Measurements from ENCODE around the gene C1QTNF12. TPM values are rescaled to one million over a fixed set of nuclear protein-coding genes. Genes with fewer than 3 reads are reported as not detected.

The C1QTNF12 gene
- total and polyA plus RNA-seq, 2 experiments from 2014 or later = 4.1 to 4.2 TPM

DNA sequence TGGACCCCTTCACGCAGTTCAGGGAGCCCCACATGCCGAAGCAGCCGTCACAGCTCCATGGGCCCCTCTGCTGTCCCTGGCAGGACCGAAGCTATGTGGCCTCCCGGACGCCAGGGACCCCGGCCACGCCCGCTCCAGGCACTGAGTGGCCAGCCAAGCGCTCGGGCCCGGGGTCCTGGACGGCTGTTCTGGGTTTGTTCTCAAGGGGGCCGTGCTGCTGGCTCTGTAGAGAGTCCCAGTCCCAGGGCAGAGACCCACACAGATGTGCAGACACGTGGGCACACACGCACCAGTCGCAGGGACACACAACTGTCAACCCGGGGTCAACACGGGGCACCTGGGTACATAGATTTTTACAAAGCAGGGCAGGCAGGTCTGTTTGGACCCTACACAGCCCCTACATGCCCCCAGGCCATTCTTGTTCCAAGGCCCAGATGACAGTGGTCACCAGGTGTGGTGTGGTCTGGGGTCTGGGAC is 7.8 kb downstream of the C1QTNF12 start (continued):
- TF ChIP-seq, protein P1, sequence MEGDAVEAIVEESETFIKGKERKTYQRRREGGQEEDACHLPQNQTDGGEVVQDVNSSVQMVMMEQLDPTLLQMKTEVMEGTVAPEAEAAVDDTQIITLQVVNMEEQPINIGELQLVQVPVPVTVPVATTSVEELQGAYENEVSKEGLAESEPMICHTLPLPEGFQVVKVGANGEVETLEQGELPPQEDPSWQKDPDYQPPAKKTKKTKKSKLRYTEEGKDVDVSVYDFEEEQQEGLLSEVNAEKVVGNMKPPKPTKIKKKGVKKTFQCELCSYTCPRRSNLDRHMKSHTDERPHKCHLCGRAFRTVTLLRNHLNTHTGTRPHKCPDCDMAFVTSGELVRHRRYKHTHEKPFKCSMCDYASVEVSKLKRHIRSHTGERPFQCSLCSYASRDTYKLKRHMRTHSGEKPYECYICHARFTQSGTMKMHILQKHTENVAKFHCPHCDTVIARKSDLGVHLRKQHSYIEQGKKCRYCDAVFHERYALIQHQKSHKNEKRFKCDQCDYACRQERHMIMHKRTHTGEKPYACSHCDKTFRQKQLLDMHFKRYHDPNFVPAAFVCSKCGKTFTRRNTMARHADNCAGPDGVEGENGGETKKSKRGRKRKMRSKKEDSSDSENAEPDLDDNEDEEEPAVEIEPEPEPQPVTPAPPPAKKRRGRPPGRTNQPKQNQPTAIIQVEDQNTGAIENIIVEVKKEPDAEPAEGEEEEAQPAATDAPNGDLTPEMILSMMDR (conservative IDR thresholded peaks at IDR 0.05; ENCODE audit: low read depth in 2 of 2) = no peak
- TF ChIP-seq ZNF331 (CRISPR knock-in tag; IDR thresholded peaks at IDR 0.05; ENCODE audit: low read depth) (no peak), EZH2 (IDR thresholded peaks at IDR 0.05; ENCODE audit: low read depth, unreplicated experiment) (no peak), STAT1 (IDR thresholded peaks at IDR 0.05; ENCODE audit: unreplicated experiment) (no peak), CREB1 (CRISPR knock-in tag; IDR thresholded peaks at IDR 0.05; ENCODE audit: low read depth) (no peak)

DNA sequence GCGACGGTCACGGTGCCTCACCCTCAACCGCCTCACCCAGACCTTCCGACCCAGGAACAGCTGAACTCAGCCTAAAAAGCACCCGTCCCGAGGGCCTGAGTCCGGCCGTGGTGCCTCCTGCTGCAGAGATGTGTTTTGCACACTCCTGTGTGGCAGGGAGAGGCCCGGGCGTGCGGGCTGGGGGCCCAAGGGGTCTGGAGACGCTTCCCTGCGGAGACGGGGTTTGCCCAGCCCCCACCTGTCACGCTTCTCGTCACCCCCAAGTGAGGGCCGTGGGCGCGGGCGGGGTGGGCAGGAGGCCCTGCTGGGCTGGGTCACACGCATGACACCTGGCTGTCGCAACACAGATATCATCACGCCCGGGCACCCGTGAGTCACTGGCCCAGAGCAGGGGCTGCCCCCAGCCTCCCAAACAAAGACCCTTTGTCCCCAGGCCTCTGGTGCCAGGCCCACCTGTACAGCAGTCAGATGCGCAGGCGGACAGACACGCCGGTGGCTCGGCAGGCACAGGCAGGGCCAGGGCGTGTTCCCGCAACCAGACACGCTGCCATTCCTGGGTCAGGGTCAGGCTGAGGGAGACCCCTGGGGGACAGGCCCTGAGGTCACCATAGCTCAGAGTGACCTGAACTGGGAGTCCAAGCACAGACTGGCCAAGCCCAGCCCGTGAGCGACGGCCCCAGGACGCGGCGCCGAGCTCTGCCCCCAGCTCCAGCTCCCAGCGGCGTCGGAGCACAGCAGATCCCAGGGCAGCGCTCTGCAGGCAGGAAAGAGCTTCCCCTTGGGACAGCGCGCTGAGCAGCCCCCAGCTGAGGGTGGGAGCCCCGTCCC is 8.4 kb downstream of the C1QTNF12 start:
- H3K27me3 Mint-ChIP-seq (ENCODE audit: insufficient read depth, low read depth, poor library complexity) = peaks cover 12% of the 10 kb centered on the region
- no peaks in the 10 kb centered on the region for H3K4me1 ChIP-seq (ENCODE audit: insufficient read depth)
- peaks cover 11% of the 10 kb centered on the region for H3K4me1 Mint-ChIP-seq
- peaks cover 8% of the 10 kb centered on the region for H4K20me1 ChIP-seq (replicated peaks; ENCODE audit: insufficient read depth)
- no peak overlapping the region for H3K27ac Mint-ChIP-seq
- no peak overlapping the region for H3K4me3 ChIP-seq
- no peaks in the 10 kb centered on the region for H3K36me3 ChIP-seq (ENCODE audit: insufficient read depth)
- TF ChIP-seq, protein P2, sequence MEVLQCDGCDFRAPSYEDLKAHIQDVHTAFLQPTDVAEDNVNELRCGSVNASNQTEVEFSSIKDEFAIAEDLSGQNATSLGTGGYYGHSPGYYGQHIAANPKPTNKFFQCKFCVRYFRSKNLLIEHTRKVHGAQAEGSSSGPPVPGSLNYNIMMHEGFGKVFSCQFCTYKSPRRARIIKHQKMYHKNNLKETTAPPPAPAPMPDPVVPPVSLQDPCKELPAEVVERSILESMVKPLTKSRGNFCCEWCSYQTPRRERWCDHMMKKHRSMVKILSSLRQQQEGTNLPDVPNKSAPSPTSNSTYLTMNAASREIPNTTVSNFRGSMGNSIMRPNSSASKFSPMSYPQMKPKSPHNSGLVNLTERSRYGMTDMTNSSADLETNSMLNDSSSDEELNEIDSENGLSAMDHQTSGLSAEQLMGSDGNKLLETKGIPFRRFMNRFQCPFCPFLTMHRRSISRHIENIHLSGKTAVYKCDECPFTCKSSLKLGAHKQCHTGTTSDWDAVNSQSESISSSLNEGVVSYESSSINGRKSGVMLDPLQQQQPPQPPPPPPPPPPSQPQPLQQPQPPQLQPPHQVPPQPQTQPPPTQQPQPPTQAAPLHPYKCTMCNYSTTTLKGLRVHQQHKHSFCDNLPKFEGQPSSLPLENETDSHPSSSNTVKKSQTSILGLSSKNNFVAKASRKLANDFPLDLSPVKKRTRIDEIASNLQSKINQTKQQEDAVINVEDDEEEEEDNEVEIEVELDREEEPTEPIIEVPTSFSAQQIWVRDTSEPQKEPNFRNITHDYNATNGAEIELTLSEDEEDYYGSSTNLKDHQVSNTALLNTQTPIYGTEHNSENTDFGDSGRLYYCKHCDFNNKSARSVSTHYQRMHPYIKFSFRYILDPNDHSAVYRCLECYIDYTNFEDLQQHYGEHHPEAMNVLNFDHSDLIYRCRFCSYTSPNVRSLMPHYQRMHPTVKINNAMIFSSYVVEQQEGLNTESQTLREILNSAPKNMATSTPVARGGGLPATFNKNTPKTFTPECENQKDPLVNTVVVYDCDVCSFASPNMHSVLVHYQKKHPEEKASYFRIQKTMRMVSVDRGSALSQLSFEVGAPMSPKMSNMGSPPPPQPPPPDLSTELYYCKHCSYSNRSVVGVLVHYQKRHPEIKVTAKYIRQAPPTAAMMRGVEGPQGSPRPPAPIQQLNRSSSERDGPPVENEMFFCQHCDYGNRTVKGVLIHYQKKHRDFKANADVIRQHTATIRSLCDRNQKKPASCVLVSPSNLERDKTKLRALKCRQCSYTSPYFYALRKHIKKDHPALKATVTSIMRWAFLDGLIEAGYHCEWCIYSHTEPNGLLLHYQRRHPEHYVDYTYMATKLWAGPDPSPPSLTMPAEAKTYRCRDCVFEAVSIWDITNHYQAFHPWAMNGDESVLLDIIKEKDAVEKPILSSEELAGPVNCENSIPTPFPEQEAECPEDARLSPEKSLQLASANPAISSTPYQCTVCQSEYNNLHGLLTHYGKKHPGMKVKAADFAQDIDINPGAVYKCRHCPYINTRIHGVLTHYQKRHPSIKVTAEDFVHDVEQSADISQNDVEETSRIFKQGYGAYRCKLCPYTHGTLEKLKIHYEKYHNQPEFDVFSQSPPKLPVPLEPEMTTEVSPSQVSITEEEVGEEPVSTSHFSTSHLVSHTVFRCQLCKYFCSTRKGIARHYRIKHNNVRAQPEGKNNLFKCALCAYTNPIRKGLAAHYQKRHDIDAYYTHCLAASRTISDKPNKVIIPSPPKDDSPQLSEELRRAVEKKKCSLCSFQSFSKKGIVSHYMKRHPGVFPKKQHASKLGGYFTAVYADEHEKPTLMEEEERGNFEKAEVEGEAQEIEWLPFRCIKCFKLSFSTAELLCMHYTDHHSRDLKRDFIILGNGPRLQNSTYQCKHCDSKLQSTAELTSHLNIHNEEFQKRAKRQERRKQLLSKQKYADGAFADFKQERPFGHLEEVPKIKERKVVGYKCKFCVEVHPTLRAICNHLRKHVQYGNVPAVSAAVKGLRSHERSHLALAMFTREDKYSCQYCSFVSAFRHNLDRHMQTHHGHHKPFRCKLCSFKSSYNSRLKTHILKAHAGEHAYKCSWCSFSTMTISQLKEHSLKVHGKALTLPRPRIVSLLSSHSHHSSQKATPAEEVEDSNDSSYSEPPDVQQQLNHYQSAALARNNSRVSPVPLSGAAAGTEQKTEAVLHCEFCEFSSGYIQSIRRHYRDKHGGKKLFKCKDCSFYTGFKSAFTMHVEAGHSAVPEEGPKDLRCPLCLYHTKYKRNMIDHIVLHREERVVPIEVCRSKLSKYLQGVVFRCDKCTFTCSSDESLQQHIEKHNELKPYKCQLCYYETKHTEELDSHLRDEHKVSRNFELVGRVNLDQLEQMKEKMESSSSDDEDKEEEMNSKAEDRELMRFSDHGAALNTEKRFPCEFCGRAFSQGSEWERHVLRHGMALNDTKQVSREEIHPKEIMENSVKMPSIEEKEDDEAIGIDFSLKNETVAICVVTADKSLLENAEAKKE (CRISPR knock-in tag; IDR thresholded peaks at IDR 0.05) = no peak
- TF ChIP-seq, protein P3, sequence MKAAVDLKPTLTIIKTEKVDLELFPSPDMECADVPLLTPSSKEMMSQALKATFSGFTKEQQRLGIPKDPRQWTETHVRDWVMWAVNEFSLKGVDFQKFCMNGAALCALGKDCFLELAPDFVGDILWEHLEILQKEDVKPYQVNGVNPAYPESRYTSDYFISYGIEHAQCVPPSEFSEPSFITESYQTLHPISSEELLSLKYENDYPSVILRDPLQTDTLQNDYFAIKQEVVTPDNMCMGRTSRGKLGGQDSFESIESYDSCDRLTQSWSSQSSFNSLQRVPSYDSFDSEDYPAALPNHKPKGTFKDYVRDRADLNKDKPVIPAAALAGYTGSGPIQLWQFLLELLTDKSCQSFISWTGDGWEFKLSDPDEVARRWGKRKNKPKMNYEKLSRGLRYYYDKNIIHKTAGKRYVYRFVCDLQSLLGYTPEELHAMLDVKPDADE (IDR thresholded peaks at IDR 0.05) = no peak
- TF ChIP-seq, protein P4, sequence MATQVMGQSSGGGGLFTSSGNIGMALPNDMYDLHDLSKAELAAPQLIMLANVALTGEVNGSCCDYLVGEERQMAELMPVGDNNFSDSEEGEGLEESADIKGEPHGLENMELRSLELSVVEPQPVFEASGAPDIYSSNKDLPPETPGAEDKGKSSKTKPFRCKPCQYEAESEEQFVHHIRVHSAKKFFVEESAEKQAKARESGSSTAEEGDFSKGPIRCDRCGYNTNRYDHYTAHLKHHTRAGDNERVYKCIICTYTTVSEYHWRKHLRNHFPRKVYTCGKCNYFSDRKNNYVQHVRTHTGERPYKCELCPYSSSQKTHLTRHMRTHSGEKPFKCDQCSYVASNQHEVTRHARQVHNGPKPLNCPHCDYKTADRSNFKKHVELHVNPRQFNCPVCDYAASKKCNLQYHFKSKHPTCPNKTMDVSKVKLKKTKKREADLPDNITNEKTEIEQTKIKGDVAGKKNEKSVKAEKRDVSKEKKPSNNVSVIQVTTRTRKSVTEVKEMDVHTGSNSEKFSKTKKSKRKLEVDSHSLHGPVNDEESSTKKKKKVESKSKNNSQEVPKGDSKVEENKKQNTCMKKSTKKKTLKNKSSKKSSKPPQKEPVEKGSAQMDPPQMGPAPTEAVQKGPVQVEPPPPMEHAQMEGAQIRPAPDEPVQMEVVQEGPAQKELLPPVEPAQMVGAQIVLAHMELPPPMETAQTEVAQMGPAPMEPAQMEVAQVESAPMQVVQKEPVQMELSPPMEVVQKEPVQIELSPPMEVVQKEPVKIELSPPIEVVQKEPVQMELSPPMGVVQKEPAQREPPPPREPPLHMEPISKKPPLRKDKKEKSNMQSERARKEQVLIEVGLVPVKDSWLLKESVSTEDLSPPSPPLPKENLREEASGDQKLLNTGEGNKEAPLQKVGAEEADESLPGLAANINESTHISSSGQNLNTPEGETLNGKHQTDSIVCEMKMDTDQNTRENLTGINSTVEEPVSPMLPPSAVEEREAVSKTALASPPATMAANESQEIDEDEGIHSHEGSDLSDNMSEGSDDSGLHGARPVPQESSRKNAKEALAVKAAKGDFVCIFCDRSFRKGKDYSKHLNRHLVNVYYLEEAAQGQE (IDR thresholded peaks at IDR 0.05; ENCODE audit: unreplicated experiment) = no peak
- TF ChIP-seq POLR2AphosphoS5 (IDR thresholded peaks at IDR 0.05; ENCODE audit: low read depth) = 0 out of 2 replicates have a peak, but pooled peaks have one; percentile 17
- ATAC-seq (no peak), DNase-seq (ENCODE audit: low spot score) (no peak)
- no peak overlapping the region for H2AFZ ChIP-seq
- no peak overlapping the region for H3K4me2 ChIP-seq
- H3K9me2 ChIP-seq (ENCODE audit: insufficient read depth) = no peaks in the 10 kb centered on the region
- peaks cover 9% of the 10 kb centered on the region for H3K79me2 ChIP-seq (replicated peaks; ENCODE audit: insufficient read depth)
- H3F3A ChIP-seq (replicated peaks; ENCODE audit: low read depth) = peaks cover 6% of the 10 kb centered on the region; the same call in 1 of the 2 replicates
- H3K9me3 Mint-ChIP-seq = peaks cover 10% of the 10 kb centered on the region
- no peak overlapping the region for H3K4me3 Mint-ChIP-seq
- no peak overlapping the region for H3K27ac ChIP-seq (ENCODE audit: low read depth)
- H3K27me3 ChIP-seq (ENCODE audit: insufficient read depth) = no peaks in the 10 kb centered on the region
- peaks cover 15% of the 10 kb centered on the region for H3K36me3 Mint-ChIP-seq (ENCODE audit: low read depth)
